H1 (cell line): ENCODE results near the gene AP5Z1. TPM values are rescaled to one million over a fixed set of nuclear protein-coding genes. Genes with fewer than 3 reads are reported as not detected.

Source experiments
- CTCF ChIA-PET: fragments of 300-600 bp; sonication (Branson Sonifier 250); formaldehyde crosslinking; loops from one replicate; lab custom pipeline; 2021; ENCODE audit not compliant: partially characterized antibody; lab: Charles Lee
- POLR2A ChIA-PET: fragments of 300-600 bp; sonication (Branson Sonifier 250); formaldehyde crosslinking; loops from one replicate; lab custom pipeline; 2021; ENCODE audit warnings: inconsistent platforms; ENCODE audit not compliant: partially characterized antibody; lab: Charles Lee
- DNase-seq, 2 experiments: peaks; one replicate each; pipeline versions ENCODE4 v3.0.0 to v3.0.0-alpha.2; 2010 to 2022; ENCODE audit warnings: low spot score in 2 of 2, low read depth in 1 of 2, mixed read lengths in 1 of 2
- FAIRE-seq: peaks from 2 replicates; lab custom pipeline; 2011; peaks lifted over from hg19 to GRCh38; lab: Jason Lieb, UNC
- H2AFZ ChIP-seq: 2 replicates; pipeline ENCODE4 v1.8.1; 2012; ENCODE audit warnings: low read length, inconsistent platforms
- H2AK5ac ChIP-seq: 2 replicates; pipeline ENCODE4 v1.6.1; 2013; ENCODE audit warnings: low read depth, low read length
- H2BK120ac ChIP-seq: replicated peaks from 2 replicates; pipeline ENCODE3; 2013; ENCODE audit warnings: low read depth, low read length, inconsistent platforms
- H2BK12ac ChIP-seq: 2 replicates; pipeline ENCODE4 v1.6.1; 2013; ENCODE audit warnings: low read depth, low read length
- H2BK15ac ChIP-seq: 2 replicates; pipeline ENCODE4 v1.6.1; 2013; ENCODE audit warnings: low read length
- H2BK20ac ChIP-seq: 2 replicates; pipeline ENCODE4 v1.6.1; 2013; ENCODE audit warnings: low read length
- H2BK5ac ChIP-seq: 2 replicates; pipeline ENCODE4 v1.6.1; 2013; ENCODE audit warnings: low read depth, low read length
- H3K14ac ChIP-seq: 2 replicates; pipeline ENCODE4 v1.6.1; 2013; ENCODE audit warnings: inconsistent platforms; ENCODE audit not compliant: insufficient read length
- H3K18ac ChIP-seq: 2 replicates; pipeline ENCODE4 v1.6.1; 2013; ENCODE audit warnings: low read length; ENCODE audit errors: extremely low read depth
- H3K23ac ChIP-seq: 2 replicates; pipeline ENCODE4 v1.6.1; 2013; ENCODE audit warnings: inconsistent platforms; ENCODE audit not compliant: insufficient read length
- H3K23me2 ChIP-seq: 2 replicates; pipeline ENCODE4 v1.6.1; 2013; ENCODE audit warnings: low read depth, low read length
- H3K27ac ChIP-seq: 2 replicates; pipeline ENCODE4 v1.6.1; 2011; ENCODE audit warnings: low read depth, low read length, inconsistent platforms
- H3K27me3 ChIP-seq, 4 experiments: replicated peaks in 1 of 4; 1 replicate in 1 of 4; 2 replicates in 3 of 4; pipeline versions ENCODE4 v1.6.1 to v1.8.1; 2011 to 2013; ENCODE audit warnings: low read length in 3 of 4, mild to moderate bottlenecking in 3 of 4, inconsistent platforms in 2 of 4, mixed read lengths in 2 of 4, moderate library complexity in 1 of 4; ENCODE audit not compliant: control insufficient read depth in 3 of 4, insufficient read depth in 3 of 4; ENCODE audit errors: extremely low read depth in 1 of 4
- H3K36me3 ChIP-seq, 4 experiments: 2 replicates each; pipeline versions ENCODE4 v1.6.1 to v1.8.1; 2011 to 2013; ENCODE audit warnings: mild to moderate bottlenecking in 4 of 4, low read length in 3 of 4, moderate library complexity in 2 of 4, control low read depth in 1 of 4, inconsistent platforms in 1 of 4; ENCODE audit not compliant: insufficient read depth in 4 of 4, control insufficient read depth in 2 of 4
- H3K4ac ChIP-seq: replicated peaks from 2 replicates; pipeline ENCODE3; 2013; ENCODE audit warnings: low read length, low read depth, mixed read lengths, inconsistent platforms; ENCODE audit not compliant: insufficient read length
- H3K4me1 ChIP-seq, 4 experiments: replicated peaks in 1 of 4; 1 replicate in 1 of 4; 2 replicates in 3 of 4; pipeline versions ENCODE4 v1.6.1 to v1.8.1; 2011 to 2013; ENCODE audit warnings: low read length in 3 of 4, inconsistent platforms in 2 of 4, mixed read lengths in 1 of 4; ENCODE audit not compliant: insufficient read depth in 4 of 4, control insufficient read depth in 3 of 4
- H3K4me2 ChIP-seq, 2 experiments: 2 replicates each; pipeline versions ENCODE4 v1.6.1 to v1.8.1; 2011 to 2013; ENCODE audit warnings: low read depth in 2 of 2, low read length in 2 of 2, control low read depth in 1 of 2, inconsistent platforms in 1 of 2, mild to moderate bottlenecking in 1 of 2; ENCODE audit not compliant: insufficient read depth in 1 of 2
- H3K4me3 ChIP-seq, 4 experiments: fragments of 200-600, 300-600 bp in 1 of 4; sonication (generic), shearing (Covaris generic), sonication (Bioruptor Twin) in 1 of 4; 2 replicates each; pipeline versions ENCODE4 v1.5.1 to v1.8.1; 2011 to 2016; ENCODE audit warnings: low read length in 4 of 4, low read depth in 3 of 4, control low read depth in 2 of 4, inconsistent platforms in 2 of 4, mild to moderate bottlenecking in 2 of 4, mixed read lengths in 1 of 4, moderate library complexity in 1 of 4; ENCODE audit not compliant: insufficient read depth in 2 of 4; ENCODE audit errors: extremely low read depth in 1 of 4
- H3K56ac ChIP-seq: replicated peaks from 2 replicates; pipeline ENCODE3; 2013; ENCODE audit warnings: low read depth, mild to moderate bottlenecking, mixed read lengths, low read length, inconsistent platforms; ENCODE audit not compliant: insufficient read length
- H3K79me1 ChIP-seq: 2 replicates; pipeline ENCODE4 v1.6.1; 2013; ENCODE audit warnings: low read depth, low read length, control low read depth
- H3K79me2 ChIP-seq, 2 experiments: 2 replicates each; pipeline versions ENCODE4 v1.6.1 to v1.8.1; 2012 to 2013; ENCODE audit warnings: low read length in 2 of 2, mild to moderate bottlenecking in 2 of 2, inconsistent platforms in 1 of 2; ENCODE audit not compliant: insufficient read depth in 2 of 2, control insufficient read depth in 1 of 2
- H3K9ac ChIP-seq, 4 experiments: replicated peaks in 1 of 4; 1 replicate in 1 of 4; 2 replicates in 3 of 4; pipeline versions ENCODE4 v1.6.1 to v1.8.1; 2011 to 2013; ENCODE audit warnings: low read depth in 3 of 4, low read length in 3 of 4, control low read depth in 2 of 4, mild to moderate bottlenecking in 2 of 4, moderate library complexity in 2 of 4, inconsistent platforms in 1 of 4; ENCODE audit errors: extremely low read depth in 1 of 4
- H3K9me3 ChIP-seq, 2 experiments: 2 replicates each; pipeline versions ENCODE4 v1.6.1 to v1.8.1; 2012 to 2013; ENCODE audit warnings: mild to moderate bottlenecking in 2 of 2, moderate library complexity in 2 of 2, control low read depth in 1 of 2, inconsistent platforms in 1 of 2, low read depth in 1 of 2, low read length in 1 of 2, mixed read lengths in 1 of 2; ENCODE audit not compliant: insufficient read depth in 2 of 2
- H4K20me1 ChIP-seq, 2 experiments: replicated peaks in 1 of 2; 2 replicates each; pipeline versions ENCODE3 to v1.8.1; 2011 to 2013; ENCODE audit warnings: inconsistent platforms in 2 of 2, low read length in 2 of 2, mild to moderate bottlenecking in 1 of 2; ENCODE audit not compliant: insufficient read depth in 2 of 2, control insufficient read depth in 1 of 2
- H4K5ac ChIP-seq: 2 replicates; pipeline ENCODE4 v1.6.1; 2013; ENCODE audit warnings: low read length, low read depth, mixed read lengths, inconsistent platforms; ENCODE audit not compliant: insufficient read length
- H4K8ac ChIP-seq: 2 replicates; pipeline ENCODE4 v1.8.0; 2013; ENCODE audit warnings: mild to moderate bottlenecking, moderate library complexity, low read length, inconsistent platforms; ENCODE audit not compliant: insufficient read depth; ENCODE audit errors: extremely low read depth
- H4K91ac ChIP-seq: replicated peaks from 2 replicates; pipeline ENCODE3; 2013; ENCODE audit warnings: low read length, mixed read lengths, inconsistent platforms; ENCODE audit not compliant: insufficient read length
- WGBS, 2 experiments: shearing (Covaris generic) in 1 of 2; methylation state at CpG; one replicate each; pipeline versions ENCODE4 v1.1.6 to v1.1.7; 2013 to 2015; ENCODE audit warnings: low lambda C conversion rate in 2 of 2, mixed read lengths in 2 of 2, inconsistent platforms in 1 of 2, low coverage in 1 of 2, missing lambda C conversion rate in 1 of 2; ENCODE audit not compliant: insufficient replicate concordance in 2 of 2, insufficient coverage in 1 of 2, insufficient read length in 1 of 2; ENCODE audit errors: extremely low coverage in 1 of 2, missing lambda C conversion rate in 1 of 2; 5-methylcytosine and 5-hydroxymethylcytosine counted together
- polyA plus RNA-seq, 7 experiments: library from polyadenylated mRNA; depleted of rRNA in 3 of 7; stranded (reverse) in 5 of 7; unstranded in 2 of 7; fragments of >200 nt in 5 of 7; fragments of 200-250 nt in 2 of 7; gene quantifications; 1 replicate in 5 of 7; 2 replicates in 1 of 7; 4 replicates in 1 of 7; pipeline versions ENCODE4 v1.2.1 to v1.2.3, GENCODE V29; 2011 to 2013; ENCODE audit warnings: missing spikeins in 2 of 7, mixed read lengths in 2 of 7
- total RNA-seq: library from RNA; stranded (reverse); fragmentation: NEBNext Ultra II Directional; extraction: Animal tissue kit (Norgen Biotek cat#: 25700); gene quantifications from 2 replicates; pipeline ENCODE4 v1.2.1, GENCODE V29; 2021

Gene AP5Z1
- total and polyA plus RNA-seq, 2 of the 8 experiments (the other 6 are each of a cell fraction or from before 2014, with no cell fraction given) = 24.0 to 24.7 TPM

DNA sequence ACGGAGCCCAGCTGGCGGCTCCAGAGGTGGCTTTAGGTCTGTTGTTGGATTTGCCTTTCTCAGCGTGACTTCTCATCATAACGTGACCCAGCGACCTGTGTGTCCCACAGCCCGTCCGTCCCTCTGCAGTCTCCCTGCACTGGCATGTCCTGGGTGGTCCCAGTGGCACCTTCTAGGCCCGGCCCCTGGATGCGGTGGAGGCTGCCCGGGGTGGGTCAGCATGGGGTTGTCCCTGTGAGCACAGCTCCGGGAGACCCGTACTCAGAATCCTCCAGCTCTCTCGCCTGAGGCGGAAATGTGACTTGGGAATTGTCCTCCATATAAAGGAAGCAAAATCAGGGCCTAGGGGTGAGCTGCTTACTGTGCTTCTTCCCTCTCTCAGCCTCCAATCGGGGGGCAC, 25.6 kb upstream of the AP5Z1 start:
- Histone ChIP-seq H2BK20ac (no peak overlapping the region), H3K9me3 (no peaks in the 10 kb centered on the region), H2BK5ac (no peak overlapping the region), H3K14ac (no peak overlapping the region), H3K4me3 (no peak overlapping the region), H3K4ac (no peak overlapping the region), H3K23me2 (no peaks in the 10 kb centered on the region), H4K5ac (no peak overlapping the region), H3K4me1 (no peaks in the 10 kb centered on the region; a peak in 1 of 7 replicates), H3K36me3 (no peaks in the 10 kb centered on the region), H2BK15ac (no peak overlapping the region), H3K4me2 (no peak overlapping the region), H2BK12ac (no peak overlapping the region), H3K9ac (no peak overlapping the region), H3K79me2 (no peaks in the 10 kb centered on the region), H2AK5ac (no peak overlapping the region), H3K18ac (no peak overlapping the region), H2AFZ (no peak overlapping the region), H4K20me1 (peaks cover 9 to 20% of the 10 kb centered on the region in 2 experiments), H2BK120ac (no peak overlapping the region), H3K27ac (no peak overlapping the region), H3K56ac (no peak overlapping the region), H3K23ac (no peak overlapping the region), H3K27me3 (peaks cover 0 to 17% (median 11%) of the 10 kb centered on the region in 4 experiments; a peak in 5 of 7 replicates), H3K79me1 (no peaks in the 10 kb centered on the region), H4K8ac (no peak overlapping the region), H4K91ac (no peak overlapping the region)
- POLR2A ChIA-PET = no interaction called here
- 83% methylated on average over 15 of the region's 15 CpGs; no CpG with 5 or more reads in 1 of the 2 experiments for whole genome bisulfite sequencing, 2 experiments
- DNase-seq = no peak
- CTCF ChIA-PET = interaction anchor here (0.5 to 4.0 kb wide), 6 partner anchors 16 to 562 kb away, joined by 3 to 13 read pairs (median 4); no protein-coding TSS in a partner anchor
- no peak for FAIRE-seq
